GM18909 (cell line): ENCODE measurements around the gene COG5.
A peak's percentile ranks its signal among the peaks of the same experiment; 100 is the strongest.
"Not testable (repeated sequence)": the region's sequence is repeated elsewhere in the genome, so short reads cannot be mapped to it uniquely, and the experiment has no call there.

Source experiments
- ATAC-seq: cut with Tn5 transposase; IDR thresholded peaks from one replicate; pipeline ENCODE4 v1.9.1; 2021; ENCODE audit warnings: mild to moderate bottlenecking; ENCODE audit not compliant: unreplicated experiment, poor library complexity

Gene COG5

GRCh38 chr7:107169120-107170050 is 394.3 kb downstream of the COG5 start:
- ATAC-seq, result peak; percentile 27

GRCh38 chr7:107168233-107169119 is 395.2 kb downstream of the COG5 start, which contains the start of gene HBP1:
Gene HBP1 (plus strand): TSS chr7:107169003. CDS start chr7:107179894, 10,891 bp downstream.
- ATAC-seq, result peak; percentile 92

- no peak for ATAC-seq
These were observed 396.1 kb downstream of the COG5 start for GRCh38 chr7:107167483-107168232.

- no peak for ATAC-seq
These were observed 396.8 kb downstream of the COG5 start for GRCh38 chr7:107166736-107167426.

GRCh38 chr7:107165341-107165740 is 398.4 kb downstream of the COG5 start:
- ATAC-seq, result no peak

GRCh38 chr7:107164092-107164491 is 399.6 kb downstream of the COG5 start:
- no peak for ATAC-seq

GRCh38 chr7:107162475-107162874 is 401.2 kb downstream of the COG5 start:
- no peak for ATAC-seq

GRCh38 chr7:107161415-107161814 is 402.3 kb downstream of the COG5 start:
- ATAC-seq, result no peak

GRCh38 chr7:107160389-107160788 is 403.3 kb downstream of the COG5 start:
- no peak for ATAC-seq

- ATAC-seq, result no peak
These were observed 405.7 kb downstream of the COG5 start for GRCh38 chr7:107158028-107158427.

GRCh38 chr7:107157091-107157490 is 406.6 kb downstream of the COG5 start:
- no peak for ATAC-seq

- ATAC-seq, result not testable (repeated sequence)
These were observed 408.0 kb downstream of the COG5 start for GRCh38 chr7:107155726-107156125.

GRCh38 chr7:107154826-107155225 is 408.9 kb downstream of the COG5 start:
- no peak for ATAC-seq

- ATAC-seq, result no peak
These were observed 411.7 kb downstream of the COG5 start for GRCh38 chr7:107152011-107152410.
